Measurements from ENCODE around the gene IDH3A. TPM values are rescaled to one million over a fixed set of nuclear protein-coding genes. Genes with fewer than 3 reads are reported as not detected.
A peak's percentile ranks its signal among the peaks of the same experiment; 100 is the strongest.

The IDH3A gene
- total and polyA plus RNA-seq, 12 donors = 110 to 509 (median 450) TPM

- no peak for DNase-seq
- H3K27ac ChIP-seq = no peak overlapping the region
- H3K36me3 ChIP-seq = no peaks in the 10 kb centered on the region
- 93% methylated on average over 10 of the region's 10 CpGs for WGBS, 2 donors
- no peaks in the 10 kb centered on the region for H3K27me3 ChIP-seq
- peaks cover 8 to 30% (median 24%) of the 10 kb centered on the region in 9 donors for H3K4me1 ChIP-seq
- intact Hi-C loops (cut with DNase I) = loop anchor here in 1 of 10 donors (5.0 kb wide), 1 partner anchor 37 kb away; no protein-coding TSS in a partner anchor
- TF ChIP-seq CTCF (IDR thresholded peaks at IDR 0.05) = no peak
- H3K9me3 ChIP-seq = no peaks in the 10 kb centered on the region
- no peak for ATAC-seq
- no peak overlapping the region for H3K4me3 ChIP-seq
Observed at GRCh38 chr15:78200276-78200930, 51.2 kb downstream of the IDH3A start.

GRCh38 chr15:78201281-78202190, 52.4 kb downstream of the IDH3A start:
- H3K27ac ChIP-seq = no peak overlapping the region
- WGBS, 2 donors = 84 to 91% methylated on average over 10 of the region's 10 CpGs

GRCh38 chr15:78203346-78204225, 54.4 kb downstream of the IDH3A start:
- Histone ChIP-seq H3K27me3 (no peaks in the 10 kb centered on the region), H3K9me3 (no peaks in the 10 kb centered on the region), H3K27ac (peak overlapping the region; percentile 1 to 77 (median 60)), H3K4me1 (peaks cover 15 to 46% (median 31%) of the 10 kb centered on the region in 9 donors), H3K4me3 (no peak overlapping the region), H3K36me3 (no peaks in the 10 kb centered on the region)
- peak; percentile 47 to 69 for DNase-seq
- TF ChIP-seq CTCF (IDR thresholded peaks at IDR 0.05) = no peak
- peak; percentile 42 to 83 (median 72) for ATAC-seq
- WGBS, 2 donors = 59 to 61% methylated on average over 14 of the region's 14 CpGs
- intact Hi-C loops (cut with DNase I) = loop anchor here in 1 of 10 donors (5.0 kb wide), 1 partner anchor 34 kb away; no protein-coding TSS in a partner anchor

More at GRCh38 chr15:78201281-78202190, 52.4 kb downstream of the IDH3A start:
- no peak overlapping the region for H3K4me3 ChIP-seq
- intact Hi-C loops (cut with DNase I) = loop anchor here in 1 of 10 donors (5.0 kb wide), 1 partner anchor 36 kb away; no protein-coding TSS in a partner anchor
- ATAC-seq (no peak), DNase-seq (no peak)
- no peaks in the 10 kb centered on the region for H3K27me3 ChIP-seq
- TF ChIP-seq CTCF (IDR thresholded peaks at IDR 0.05) = no peak
- no peaks in the 10 kb centered on the region for H3K36me3 ChIP-seq
- H3K4me1 ChIP-seq = peaks cover 15 to 40% (median 29%) of the 10 kb centered on the region in 9 donors
- H3K9me3 ChIP-seq = no peaks in the 10 kb centered on the region
